Epithelial cell of esophagus (primary cell): ENCODE measurements around the gene SCFD2.

Experiments used
- DNase-seq: peaks from one replicate; pipeline ENCODE4 v3.0.0; 2010; ENCODE audit warnings: low read depth
- H3K4me3 ChIP-seq: 2 replicates; pipeline ENCODE4 v1.5.1; 2011; ENCODE audit warnings: mild to moderate bottlenecking, low read length, control low read depth
- CTCF ChIP-seq: IDR thresholded peaks from 2 replicates; pipeline ENCODE4 v1.5.1; 2011; ENCODE audit warnings: low read depth, mild to moderate bottlenecking, low read length, control low read depth, inconsistent platforms; ENCODE audit not compliant: insufficient read depth; ENCODE audit errors: missing control alignments

The SCFD2 gene

DNA sequence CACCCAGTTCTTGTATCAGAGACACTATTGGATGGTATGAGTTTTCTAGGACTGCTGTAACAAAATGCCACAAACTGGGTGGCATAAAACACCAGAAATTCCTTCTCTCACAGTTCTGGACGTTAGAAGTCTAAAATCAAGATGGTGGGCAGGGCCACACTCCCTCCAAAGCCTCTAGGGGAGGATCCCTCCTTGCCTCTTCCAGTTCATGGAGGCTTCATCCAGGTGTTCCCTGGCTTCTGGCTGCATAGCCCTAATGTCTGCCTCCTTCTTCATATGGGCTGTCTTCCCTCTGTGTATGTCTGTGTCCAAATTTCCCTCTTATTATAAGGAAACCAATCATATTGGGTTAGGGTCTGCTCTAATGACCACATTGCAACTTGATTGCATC is 542.2 kb downstream of the SCFD2 start:
- DNase-seq = no peak
- H3K4me3 ChIP-seq = no peak overlapping the region
- TF ChIP-seq CTCF = no peak
